ENCODE measurements around the gene TLE4. TPM values are rescaled to one million over a fixed set of nuclear protein-coding genes. Genes with fewer than 3 reads are reported as not detected.

The TLE4 gene
- polyA plus RNA-seq, 1 of the 3 experiments (the other 2 are of a cell fraction), result 40.4 TPM

GRCh38 chr9:79610791-79611614 lies 39.2 kb downstream of the TLE4 start:
- H3K9ac ChIP-seq, result peak overlapping the region; percentile 55; the same call in 1 of the 2 replicates
- H3K4me1 ChIP-seq (ENCODE audit: control insufficient read depth in 1 of 2, insufficient read depth in 2 of 2, low read depth in 1 of 2, low read length in 1 of 2), result peaks cover 40 to 58% of the 10 kb centered on the region in 2 experiments; a peak in 3 of 4 replicates
- H3K9me2 ChIP-seq, result no peaks in the 10 kb centered on the region
- no peaks in the 10 kb centered on the region for H3K27me3 ChIP-seq (ENCODE audit: insufficient read depth)
- 19% methylated on average over 4 of the region's 4 CpGs for WGBS (ENCODE audit: low lambda C conversion rate)
- DNase-seq, result no peak
- peaks cover 12 to 26% of the 10 kb centered on the region in 2 experiments for H3K36me3 ChIP-seq (replicated peaks in 1 of 2; ENCODE audit: control insufficient read depth in 1 of 2, insufficient read depth in 2 of 2, low read length in 1 of 2)
- ChIA-PET CTCF (interaction anchor here (1.1 to 2.8 kb wide), 5 partner anchors 18 to 535 kb away, joined by 3 to 7 read pairs (median 5); partner anchors contain the start of gene TLE4), POLR2A (interaction anchor here (1.0 to 1.3 kb wide), 2 partner anchors 9 to 39 kb away, joined by 3 to 8 read pairs; partner anchors contain the start of gene TLE4)
- H4K20me1 ChIP-seq (ENCODE audit: insufficient read depth), result peaks cover 41% of the 10 kb centered on the region
- peak overlapping the region in 1 of 2 experiments; percentile 4; a peak in 1 of 4 replicates for H3K4me3 ChIP-seq (ENCODE audit: low read depth in 2 of 2, low read length in 1 of 2)
- peak overlapping the region; percentile 64 for H3K4me2 ChIP-seq
- H2AFZ ChIP-seq (ENCODE audit: low read depth), result no peak overlapping the region
- H3K27ac ChIP-seq (ENCODE audit: low read depth in 2 of 2, low read length in 1 of 2), result peak overlapping the region; percentile 89 to 97
- peaks cover 52% of the 10 kb centered on the region for H3F3A ChIP-seq (replicated peaks; ENCODE audit: insufficient read depth)
- no peaks in the 10 kb centered on the region for H3K9me3 ChIP-seq
- H3K79me2 ChIP-seq (ENCODE audit: insufficient read depth), result peaks cover 96% of the 10 kb centered on the region
- TF ChIP-seq TCF12 (IDR thresholded peaks at IDR 0.05) (peak; percentile 98), MXI1 (IDR thresholded peaks at IDR 0.05; ENCODE audit: low read depth, low read length) (no peak), FOXM1 (IDR thresholded peaks at IDR 0.05; ENCODE audit: low read depth) (peak; percentile 87), EP300 (IDR thresholded peaks at IDR 0.05; ENCODE audit: borderline replicate concordance in 1 of 2, low read depth in 1 of 2, low read length in 1 of 2) (peak; percentile 69 to 93), IRF3 (IDR thresholded peaks at IDR 0.05; ENCODE audit: low read depth, low read length) (no peak), FOSL2 (IDR thresholded peaks at IDR 0.05; ENCODE audit: borderline replicate concordance, low read depth) (peak; percentile 81; the same call in 1 of the 2 replicates), FOXJ3 (CRISPR knock-in tag; IDR thresholded peaks at IDR 0.05) (no peak), POLR2AphosphoS5 (IDR thresholded peaks at IDR 0.05; ENCODE audit: low read depth, low read length) (peak; percentile 80; the same call in 1 of the 2 replicates), SIN3A (IDR thresholded peaks at IDR 0.05; ENCODE audit: borderline replicate concordance, low read depth, low read length) (no peak; the same call in 1 of the 2 replicates), RFX5 (IDR thresholded peaks at IDR 0.05; ENCODE audit: low read length) (no peak), RAD21 (IDR thresholded peaks at IDR 0.05; ENCODE audit: low read length) (no peak), RXRA (IDR thresholded peaks at IDR 0.05; ENCODE audit: borderline replicate concordance, low read depth) (peak; percentile 54; the same call in 1 of the 2 replicates), GATA2 (CRISPR knock-in tag; IDR thresholded peaks at IDR 0.05) (no peak), USF1 (IDR thresholded peaks at IDR 0.05; ENCODE audit: borderline replicate concordance, low read depth) (0 out of 2 replicates have a peak, but pooled peaks have one; percentile 6), GABPA (IDR thresholded peaks at IDR 0.05; ENCODE audit: low read depth) (no peak), RCOR1 (IDR thresholded peaks at IDR 0.05; ENCODE audit: low read length) (no peak), MEF2A (IDR thresholded peaks at IDR 0.05; ENCODE audit: borderline replicate concordance, low read depth) (peak; percentile 56; the same call in 1 of the 2 replicates), NFIC (IDR thresholded peaks at IDR 0.05; ENCODE audit: borderline replicate concordance) (peak; percentile 63), TAF1 (IDR thresholded peaks at IDR 0.05; ENCODE audit: borderline replicate concordance, low read depth, low read length) (no peak), TEAD4 (IDR thresholded peaks at IDR 0.05; ENCODE audit: borderline replicate concordance, insufficient read depth) (peak; percentile 93), SMC3 (IDR thresholded peaks at IDR 0.05; ENCODE audit: low read depth, low read length) (no peak), JUND (IDR thresholded peaks at IDR 0.05) (peak; percentile 64)
- TF ChIP-seq, protein P1, sequence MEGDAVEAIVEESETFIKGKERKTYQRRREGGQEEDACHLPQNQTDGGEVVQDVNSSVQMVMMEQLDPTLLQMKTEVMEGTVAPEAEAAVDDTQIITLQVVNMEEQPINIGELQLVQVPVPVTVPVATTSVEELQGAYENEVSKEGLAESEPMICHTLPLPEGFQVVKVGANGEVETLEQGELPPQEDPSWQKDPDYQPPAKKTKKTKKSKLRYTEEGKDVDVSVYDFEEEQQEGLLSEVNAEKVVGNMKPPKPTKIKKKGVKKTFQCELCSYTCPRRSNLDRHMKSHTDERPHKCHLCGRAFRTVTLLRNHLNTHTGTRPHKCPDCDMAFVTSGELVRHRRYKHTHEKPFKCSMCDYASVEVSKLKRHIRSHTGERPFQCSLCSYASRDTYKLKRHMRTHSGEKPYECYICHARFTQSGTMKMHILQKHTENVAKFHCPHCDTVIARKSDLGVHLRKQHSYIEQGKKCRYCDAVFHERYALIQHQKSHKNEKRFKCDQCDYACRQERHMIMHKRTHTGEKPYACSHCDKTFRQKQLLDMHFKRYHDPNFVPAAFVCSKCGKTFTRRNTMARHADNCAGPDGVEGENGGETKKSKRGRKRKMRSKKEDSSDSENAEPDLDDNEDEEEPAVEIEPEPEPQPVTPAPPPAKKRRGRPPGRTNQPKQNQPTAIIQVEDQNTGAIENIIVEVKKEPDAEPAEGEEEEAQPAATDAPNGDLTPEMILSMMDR (IDR thresholded peaks at IDR 0.05), result no peak
- TF ChIP-seq, protein P2, sequence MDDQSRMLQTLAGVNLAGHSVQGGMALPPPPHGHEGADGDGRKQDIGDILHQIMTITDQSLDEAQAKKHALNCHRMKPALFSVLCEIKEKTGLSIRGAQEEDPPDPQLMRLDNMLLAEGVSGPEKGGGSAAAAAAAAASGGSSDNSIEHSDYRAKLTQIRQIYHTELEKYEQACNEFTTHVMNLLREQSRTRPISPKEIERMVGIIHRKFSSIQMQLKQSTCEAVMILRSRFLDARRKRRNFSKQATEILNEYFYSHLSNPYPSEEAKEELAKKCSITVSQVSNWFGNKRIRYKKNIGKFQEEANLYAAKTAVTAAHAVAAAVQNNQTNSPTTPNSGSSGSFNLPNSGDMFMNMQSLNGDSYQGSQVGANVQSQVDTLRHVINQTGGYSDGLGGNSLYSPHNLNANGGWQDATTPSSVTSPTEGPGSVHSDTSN (IDR thresholded peaks at IDR 0.05), result peak; percentile 85
- TF ChIP-seq, protein P3, sequence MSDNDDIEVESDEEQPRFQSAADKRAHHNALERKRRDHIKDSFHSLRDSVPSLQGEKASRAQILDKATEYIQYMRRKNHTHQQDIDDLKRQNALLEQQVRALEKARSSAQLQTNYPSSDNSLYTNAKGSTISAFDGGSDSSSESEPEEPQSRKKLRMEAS (IDR thresholded peaks at IDR 0.05; ENCODE audit: low read depth), result peak; percentile 73

Measured in SK-N-SH (cell line).